ENCODE results near the gene AGAP1.

DNA sequence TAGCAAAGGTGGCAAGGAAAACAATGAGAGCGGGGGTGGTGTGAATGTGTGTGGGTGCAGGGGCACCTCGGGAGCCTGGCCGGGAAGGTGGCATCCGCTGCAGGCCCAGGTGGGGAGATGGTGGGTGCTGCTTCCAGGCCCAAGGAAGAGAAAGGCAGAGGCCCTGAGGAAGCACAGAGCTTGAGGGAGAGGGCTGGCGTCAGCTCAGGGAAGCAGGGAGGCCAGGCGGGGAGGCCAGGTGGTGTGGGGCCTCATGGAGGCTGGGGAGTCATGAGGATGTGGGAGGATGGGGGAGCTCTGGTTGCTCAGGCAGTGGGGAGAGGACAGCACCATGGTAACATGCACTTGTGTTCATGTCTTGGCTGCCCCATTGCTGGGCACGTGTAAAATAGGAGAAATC is 43.3 kb downstream of the AGAP1 start:
- no peak for TF ChIP-seq POLR2A (IDR thresholded peaks at IDR 0.05)
- TF ChIP-seq, protein P1, sequence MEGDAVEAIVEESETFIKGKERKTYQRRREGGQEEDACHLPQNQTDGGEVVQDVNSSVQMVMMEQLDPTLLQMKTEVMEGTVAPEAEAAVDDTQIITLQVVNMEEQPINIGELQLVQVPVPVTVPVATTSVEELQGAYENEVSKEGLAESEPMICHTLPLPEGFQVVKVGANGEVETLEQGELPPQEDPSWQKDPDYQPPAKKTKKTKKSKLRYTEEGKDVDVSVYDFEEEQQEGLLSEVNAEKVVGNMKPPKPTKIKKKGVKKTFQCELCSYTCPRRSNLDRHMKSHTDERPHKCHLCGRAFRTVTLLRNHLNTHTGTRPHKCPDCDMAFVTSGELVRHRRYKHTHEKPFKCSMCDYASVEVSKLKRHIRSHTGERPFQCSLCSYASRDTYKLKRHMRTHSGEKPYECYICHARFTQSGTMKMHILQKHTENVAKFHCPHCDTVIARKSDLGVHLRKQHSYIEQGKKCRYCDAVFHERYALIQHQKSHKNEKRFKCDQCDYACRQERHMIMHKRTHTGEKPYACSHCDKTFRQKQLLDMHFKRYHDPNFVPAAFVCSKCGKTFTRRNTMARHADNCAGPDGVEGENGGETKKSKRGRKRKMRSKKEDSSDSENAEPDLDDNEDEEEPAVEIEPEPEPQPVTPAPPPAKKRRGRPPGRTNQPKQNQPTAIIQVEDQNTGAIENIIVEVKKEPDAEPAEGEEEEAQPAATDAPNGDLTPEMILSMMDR (IDR thresholded peaks at IDR 0.05) = no peak
